ENCODE measurements around the gene UBE2E1. TPM values are rescaled to one million over a fixed set of nuclear protein-coding genes. Genes with fewer than 3 reads are reported as not detected.

Gene UBE2E1
- total and polyA plus RNA-seq, 2 of the 4 experiments (the other 2 are of a cell fraction) = 54.1 to 91.6 TPM

GRCh38 chr3:23825802-23826201 is 20.0 kb downstream of the UBE2E1 start:
- peaks cover 50% of the 10 kb centered on the region for H4K20me1 ChIP-seq (ENCODE audit: insufficient read depth, low read length)
- in situ Hi-C loops (cut with MboI; ENCODE audit: low sequenced_read_pairs) (no loop called here), dilution Hi-C loops (cut with HindIII; ENCODE audit: low sequenced_read_pairs, unreplicated experiment) (no loop called here), intact Hi-C loops (cut with micrococcal nuclease) (no loop called here)
- no peak overlapping the region for H2BK120ac ChIP-seq (ENCODE audit: low read depth, low read length)
- H3K4me2 ChIP-seq (ENCODE audit: low read depth, low read length) = no peak overlapping the region
- H3K14ac ChIP-seq (replicated peaks; ENCODE audit: low read depth, low read length) = no peak overlapping the region
- POLR2A ChIA-PET (ENCODE audit: unreplicated experiment) = no interaction called here
- no peak overlapping the region for H2AK5ac ChIP-seq (ENCODE audit: low read depth, low read length)
- BruUV-seq (replicated peaks) = no TSS peak
- H4K8ac ChIP-seq (ENCODE audit: low read depth in 2 of 2, low read length in 2 of 2) = no peak overlapping the region
- peaks cover 2% of the 10 kb centered on the region for H3K36me3 ChIP-seq (ENCODE audit: control insufficient read depth, insufficient read depth, low read length)
- ATAC-seq (ENCODE audit: low read depth) (no peak), DNase-seq (no peak)
- no CpG with 5 or more reads among the region's 4 CpGs for WGBS, 2 experiments (ENCODE audit: extremely low coverage in 2 of 2, insufficient read length in 1 of 2)
- no peak overlapping the region for H2AFZ ChIP-seq (replicated peaks; ENCODE audit: low read length, poor library complexity)
- H3K27ac ChIP-seq (ENCODE audit: insufficient read depth, low read length) = no peak overlapping the region
- H2AK9ac ChIP-seq (replicated peaks; ENCODE audit: low read depth, low read length, poor library complexity) = no peak overlapping the region
- no peak overlapping the region for H4K91ac ChIP-seq (ENCODE audit: insufficient read depth, low read depth, low read length)
- peaks cover 36 to 57% of the 10 kb centered on the region in 2 experiments for H3K79me1 ChIP-seq (ENCODE audit: low read depth in 1 of 2, low read length in 2 of 2)
- no peak overlapping the region for H3K4me3 ChIP-seq (ENCODE audit: insufficient read depth, low read depth, low read length)
- peaks cover 2% of the 10 kb centered on the region; the same call in 1 of the 2 replicates for H3K4me1 ChIP-seq (ENCODE audit: control insufficient read depth, insufficient read depth, low read length)
- H3K56ac ChIP-seq (ENCODE audit: extremely low read depth, insufficient read depth, low read length) = no peak overlapping the region
- H3K23ac ChIP-seq (ENCODE audit: low read depth, low read length) = no peak overlapping the region
- H2BK5ac ChIP-seq (ENCODE audit: low read depth, low read length, poor library complexity, severe bottlenecking) = no peak overlapping the region
- H3K9me1 ChIP-seq (ENCODE audit: insufficient read depth, low read length) = peaks cover 8% of the 10 kb centered on the region
- TF ChIP-seq NFE2L2 (IDR thresholded peaks at IDR 0.05; ENCODE audit: low read depth, low read length) (no peak), RCOR1 (IDR thresholded peaks at IDR 0.05; ENCODE audit: insufficient replicate concordance, low read length) (no peak), SMC3 (IDR thresholded peaks at IDR 0.05; ENCODE audit: low read depth, low read length) (no peak), ELK1 (IDR thresholded peaks at IDR 0.05; ENCODE audit: borderline replicate concordance, low read depth, low read length) (no peak), POLR2A (IDR thresholded peaks at IDR 0.05; ENCODE audit: low read depth, low read length) (no peak), USF2 (IDR thresholded peaks at IDR 0.05; ENCODE audit: low read depth, low read length) (no peak), RFX5 (IDR thresholded peaks at IDR 0.05; ENCODE audit: low read depth, low read length) (no peak), FOS (IDR thresholded peaks at IDR 0.05; ENCODE audit: low read depth, low read length) (no peak), MAFK (IDR thresholded peaks at IDR 0.05; ENCODE audit: low read depth, low read length) (no peak), CHD1 (IDR thresholded peaks at IDR 0.05; ENCODE audit: low read depth, low read length) (no peak), MAZ (IDR thresholded peaks at IDR 0.05; ENCODE audit: borderline replicate concordance, low read depth, low read length) (no peak), CTCF (conservative IDR thresholded peaks at IDR 0.05; ENCODE audit: low read depth, low read length) (no peak), RAD21 (IDR thresholded peaks at IDR 0.05; ENCODE audit: low read length) (no peak), MXI1 (IDR thresholded peaks at IDR 0.05; ENCODE audit: borderline replicate concordance, low read depth, low read length) (no peak), CEBPB (IDR thresholded peaks at IDR 0.05; ENCODE audit: low read depth, low read length) (no peak), BHLHE40 (IDR thresholded peaks at IDR 0.05; ENCODE audit: low read depth, low read length) (no peak)
- H2BK20ac ChIP-seq (ENCODE audit: low read depth, low read length) = no peak overlapping the region
- no peak overlapping the region for H3K9ac ChIP-seq (ENCODE audit: low read depth, low read length)
- no peak overlapping the region for H4K5ac ChIP-seq (ENCODE audit: low read depth, low read length)
- no peaks in the 10 kb centered on the region for H3K27me3 ChIP-seq (ENCODE audit: control insufficient read depth, insufficient read depth, low read length)
- CTCF ChIA-PET = interaction anchor here (0.6 kb wide), 1 partner anchor 48 kb away, joined by 3 read pairs; no protein-coding TSS in a partner anchor
- H3K18ac ChIP-seq (ENCODE audit: low read depth, low read length) = no peak overlapping the region
- no peaks in the 10 kb centered on the region for H3K9me3 ChIP-seq (ENCODE audit: control insufficient read depth, insufficient read depth, low read length)
- H3K4ac ChIP-seq (ENCODE audit: low read depth, low read length) = no peak overlapping the region
- H2BK15ac ChIP-seq (ENCODE audit: low read depth, low read length) = no peak overlapping the region
